IMR-90 (cell line): Measurements from ENCODE around the gene FAS. TPM values are rescaled to one million over a fixed set of nuclear protein-coding genes. Genes with fewer than 3 reads are reported as not detected.
A peak's percentile ranks its signal among the peaks of the same experiment; 100 is the strongest.

Experiments
- ATAC-seq: fragments of 200-7000 bp; cut with Tn5 transposase; 2 replicates; pipeline ENCODE4 v1.9.1; 2020; ENCODE audit warnings: low read depth, mild to moderate bottlenecking, moderate library complexity
- BruUV-seq: library from RNA; stranded (reverse); fragments of 400-500 nt; replicated peaks from 2 replicates; lab custom pipeline; 2021; lab: Mats Ljungman, UMichigan
- CTCF ChIA-PET: fragments of 300-600 bp; formaldehyde crosslinking; extraction: SDS; loops from one replicate; lab custom pipeline; 2021; ENCODE audit warnings: antibody characterized with exemption; lab: Yijun Ruan, JAX
- POLR2A ChIA-PET: fragments of 300-600 bp; sonication (Branson Sonifier 250); formaldehyde crosslinking; loops from one replicate; lab custom pipeline; 2022; ENCODE audit warnings: antibody characterized with exemption; ENCODE audit not compliant: unreplicated experiment; lab: Charles Lee
- DNase-seq: peaks from one replicate; pipeline ENCODE4 v3.0.0; 2013
- H2AFZ ChIP-seq: replicated peaks from 2 replicates; pipeline ENCODE3; 2013; ENCODE audit warnings: low read length, mild to moderate bottlenecking; ENCODE audit not compliant: poor library complexity
- H2AK5ac ChIP-seq: 2 replicates; pipeline ENCODE4 v1.6.1; 2013; ENCODE audit warnings: low read depth, low read length, inconsistent platforms
- H2AK9ac ChIP-seq: replicated peaks from 2 replicates; pipeline ENCODE3; 2013; ENCODE audit warnings: mild to moderate bottlenecking, low read depth, low read length, moderate library complexity; ENCODE audit not compliant: poor library complexity
- H2BK120ac ChIP-seq: 2 replicates; pipeline ENCODE4 v1.6.1; 2013; ENCODE audit warnings: low read depth, low read length, inconsistent platforms
- H2BK15ac ChIP-seq: 3 replicates; pipeline ENCODE4 v1.6.1; 2013; ENCODE audit warnings: low read depth, low read length, inconsistent platforms
- H2BK20ac ChIP-seq: 2 replicates; pipeline ENCODE4 v1.6.1; 2013; ENCODE audit warnings: low read depth, mild to moderate bottlenecking, inconsistent platforms, low read length, moderate library complexity
- H2BK5ac ChIP-seq: 2 replicates; pipeline ENCODE4 v1.6.1; 2013; ENCODE audit warnings: mild to moderate bottlenecking, low read depth, low read length, inconsistent platforms; ENCODE audit not compliant: poor library complexity, severe bottlenecking
- H3K14ac ChIP-seq: replicated peaks from 2 replicates; pipeline ENCODE4 v1.6.1; 2013; ENCODE audit warnings: low read depth, low read length, inconsistent platforms
- H3K18ac ChIP-seq: 2 replicates; pipeline ENCODE4 v1.6.1; 2013; ENCODE audit warnings: low read depth, low read length, control low read depth
- H3K23ac ChIP-seq: 2 replicates; pipeline ENCODE4 v1.6.1; 2013; ENCODE audit warnings: low read depth, low read length, inconsistent platforms
- H3K27ac ChIP-seq: 2 replicates; pipeline ENCODE4 v1.5.1; 2013; ENCODE audit warnings: mild to moderate bottlenecking, control low read depth, low read length; ENCODE audit not compliant: insufficient read depth
- H3K27me3 ChIP-seq: 2 replicates; pipeline ENCODE4 v1.6.1; 2013; ENCODE audit warnings: low read length; ENCODE audit not compliant: control insufficient read depth, insufficient read depth
- H3K36me3 ChIP-seq: 2 replicates; pipeline ENCODE4 v1.6.1; 2013; ENCODE audit warnings: low read length, mixed read lengths; ENCODE audit not compliant: control insufficient read depth, insufficient read depth
- H3K4ac ChIP-seq: 2 replicates; pipeline ENCODE4 v1.6.1; 2013; ENCODE audit warnings: low read depth, low read length, inconsistent platforms
- H3K4me1 ChIP-seq: 2 replicates; pipeline ENCODE4 v1.6.1; 2013; ENCODE audit warnings: low read length, mixed read lengths; ENCODE audit not compliant: control insufficient read depth, insufficient read depth
- H3K4me2 ChIP-seq: 2 replicates; pipeline ENCODE4 v1.6.1; 2013; ENCODE audit warnings: low read depth, mild to moderate bottlenecking, control low read depth, low read length, moderate library complexity
- H3K4me3 ChIP-seq: 2 replicates; pipeline ENCODE4 v1.5.1; 2013; ENCODE audit warnings: low read depth, mild to moderate bottlenecking, control low read depth, low read length, moderate library complexity; ENCODE audit not compliant: insufficient read depth
- H3K56ac ChIP-seq: 2 replicates; pipeline ENCODE4 v1.6.1; 2013; ENCODE audit warnings: low read length, inconsistent platforms; ENCODE audit not compliant: insufficient read depth; ENCODE audit errors: extremely low read depth
- H3K79me1 ChIP-seq, 2 experiments: 2 replicates each; pipeline ENCODE4 v1.6.1; 2013; ENCODE audit warnings: low read length in 2 of 2, inconsistent platforms in 1 of 2, low read depth in 1 of 2
- H3K9ac ChIP-seq: 2 replicates; pipeline ENCODE4 v1.6.1; 2013; ENCODE audit warnings: low read depth, low read length, control low read depth
- H3K9me1 ChIP-seq: 2 replicates; pipeline ENCODE4 v1.6.1; 2013; ENCODE audit warnings: low read length, inconsistent platforms; ENCODE audit not compliant: insufficient read depth
- H3K9me3 ChIP-seq: 2 replicates; pipeline ENCODE4 v1.6.1; 2013; ENCODE audit warnings: low read length; ENCODE audit not compliant: control insufficient read depth, insufficient read depth
- H4K20me1 ChIP-seq: 2 replicates; pipeline ENCODE4 v1.6.1; 2013; ENCODE audit warnings: low read length, inconsistent platforms; ENCODE audit not compliant: insufficient read depth
- H4K5ac ChIP-seq: 2 replicates; pipeline ENCODE4 v1.6.1; 2013; ENCODE audit warnings: mild to moderate bottlenecking, low read depth, low read length, control low read depth
- H4K8ac ChIP-seq, 2 experiments: 2 replicates each; pipeline ENCODE4 v1.6.1; 2013; ENCODE audit warnings: low read depth in 2 of 2, low read length in 2 of 2, control low read depth in 1 of 2, inconsistent platforms in 1 of 2
- H4K91ac ChIP-seq: 2 replicates; pipeline ENCODE4 v1.6.1; 2013; ENCODE audit warnings: low read depth, low read length, inconsistent platforms; ENCODE audit not compliant: insufficient read depth
- BHLHE40 ChIP-seq: fragments of 150-350 bp; IDR thresholded peaks from 2 replicates; pipeline ENCODE4 v1.6.1; 2016; ENCODE audit warnings: mild to moderate bottlenecking, low read depth, low read length
- CEBPB ChIP-seq: IDR thresholded peaks from 2 replicates; pipeline ENCODE4 v1.6.1; 2012; ENCODE audit warnings: low read depth, low read length, improper control_type of control experiment
- CHD1 ChIP-seq: IDR thresholded peaks from 2 replicates; pipeline ENCODE4 v1.6.1; 2012; ENCODE audit warnings: low read depth, low read length, improper control_type of control experiment
- CTCF ChIP-seq: conservative IDR thresholded peaks from 2 replicates; pipeline ENCODE4 v1.5.1; 2012; ENCODE audit warnings: mild to moderate bottlenecking, low read depth, low read length, improper control_type of control experiment
- FOS ChIP-seq: fragments of 150-350 bp; IDR thresholded peaks from 2 replicates; pipeline ENCODE4 v1.6.1; 2016; ENCODE audit warnings: low read depth, low read length
- MAFK ChIP-seq: IDR thresholded peaks from 2 replicates; pipeline ENCODE4 v1.6.1; 2012; ENCODE audit warnings: low read depth, low read length, improper control_type of control experiment
- MAZ ChIP-seq: IDR thresholded peaks from 2 replicates; pipeline ENCODE4 v1.6.1; 2012; ENCODE audit warnings: low read depth, mild to moderate bottlenecking, low read length, improper control_type of control experiment, moderate library complexity, borderline replicate concordance
- MXI1 ChIP-seq: IDR thresholded peaks from 2 replicates; pipeline ENCODE4 v1.6.1; 2012; ENCODE audit warnings: low read depth, mild to moderate bottlenecking, low read length, moderate library complexity, borderline replicate concordance
- NFE2L2 ChIP-seq: fragments of 150-350 bp; IDR thresholded peaks from 2 replicates; pipeline ENCODE4 v1.6.1; 2016; ENCODE audit warnings: low read depth, mild to moderate bottlenecking, low read length
- POLR2A ChIP-seq: IDR thresholded peaks from 2 replicates; pipeline ENCODE4 v1.6.1; 2012; ENCODE audit warnings: mild to moderate bottlenecking, low read depth, low read length
- RAD21 ChIP-seq: IDR thresholded peaks from 2 replicates; pipeline ENCODE4 v1.6.1; 2012; ENCODE audit warnings: low read length, improper control_type of control experiment
- RCOR1 ChIP-seq: IDR thresholded peaks from 2 replicates; pipeline ENCODE4 v1.6.1; 2012; ENCODE audit warnings: mild to moderate bottlenecking, low read length, improper control_type of control experiment; ENCODE audit not compliant: insufficient replicate concordance
- RFX5 ChIP-seq: IDR thresholded peaks from 2 replicates; pipeline ENCODE4 v1.8.0; 2012; ENCODE audit warnings: low read depth, mild to moderate bottlenecking, low read length, moderate library complexity
- SMC3 ChIP-seq: fragments of 150-350 bp; IDR thresholded peaks from 2 replicates; pipeline ENCODE4 v1.6.1; 2016; ENCODE audit warnings: low read depth, mild to moderate bottlenecking, antibody characterized with exemption, low read length, moderate library complexity
- WGBS, 2 experiments: methylation state at CpG; one replicate each; pipeline versions ENCODE4 v1.1.5 to v1.1.7; 2013; ENCODE audit warnings: missing lambda C conversion rate in 2 of 2; ENCODE audit not compliant: insufficient read length in 1 of 2; ENCODE audit errors: extremely low coverage in 2 of 2; 5-methylcytosine and 5-hydroxymethylcytosine counted together
- dilution Hi-C: fragments of 300-500 bp; cut with HindIII; formaldehyde crosslinking; loops from one replicate; pipeline ENCODE4 v1.14.3; 2018; ENCODE audit warnings: low sequenced_read_pairs; ENCODE audit not compliant: unreplicated experiment
- in situ Hi-C: fragments of 300-500 bp; cut with MboI; formaldehyde crosslinking; loops from 3 replicates; pipeline ENCODE4 v1.14.3; 2019; ENCODE audit warnings: low sequenced_read_pairs, inconsistent platforms, mixed read lengths
- intact Hi-C: fragments of 100-400 bp; cut with micrococcal nuclease; formaldehyde crosslinking; loops from 2 replicates; pipeline ENCODE4 v1.10.0; 2022
- polyA plus RNA-seq, 3 experiments: library from polyadenylated mRNA; depleted of rRNA; stranded (reverse); fragments of >200 nt; gene quantifications; 2 replicates each; pipeline ENCODE4 v1.2.3, GENCODE V29; 2012; ENCODE audit warnings: low replicate concordance in 1 of 3
- total RNA-seq: library from RNA; depleted of rRNA; stranded (reverse); fragments of >200 nt; gene quantifications from 2 replicates; pipeline ENCODE4 v1.2.3, GENCODE V29; 2012
- TF ChIP-seq, protein P1 (sequence below): fragments of 150-350 bp; IDR thresholded peaks from 2 replicates; pipeline ENCODE4 v1.6.1; 2016; ENCODE audit warnings: low read depth, mild to moderate bottlenecking, low read length, moderate library complexity, borderline replicate concordance
- TF ChIP-seq, protein P2 (sequence below): fragments of 150-350 bp; IDR thresholded peaks from 2 replicates; pipeline ENCODE4 v1.6.1; 2017; ENCODE audit warnings: mild to moderate bottlenecking, antibody characterized with exemption, low read length, low read depth

Gene FAS
- total and polyA plus RNA-seq, 2 of the 4 experiments (the other 2 are of a cell fraction), result 34.3 to 53.8 TPM

DNA sequence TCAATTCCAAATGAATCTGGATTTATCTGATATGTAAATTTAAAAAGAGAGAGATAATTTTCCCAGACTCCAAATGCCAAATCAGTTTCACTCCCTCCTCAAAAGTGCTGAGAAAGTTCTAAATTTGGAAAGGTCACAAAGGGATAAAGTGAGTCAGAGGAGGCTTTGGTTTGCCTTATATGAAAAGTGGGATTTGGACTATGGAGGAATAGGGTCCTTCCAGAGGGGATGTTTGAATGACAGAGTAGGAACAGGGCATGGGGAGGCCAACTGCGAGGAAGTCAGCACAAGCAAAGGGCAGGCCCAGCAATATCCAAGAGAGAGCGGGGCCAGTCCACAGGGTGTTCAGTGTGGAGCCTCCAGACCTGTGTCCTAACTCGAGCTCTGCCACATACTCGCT lies 9.8 kb upstream of the FAS start:
- peak overlapping the region; percentile 27; the same call in 1 of the 2 replicates for H2AK5ac ChIP-seq
- H3K18ac ChIP-seq, result no peak overlapping the region
- H3K4ac ChIP-seq, result 0 out of 2 replicates have a peak overlapping the region, but pooled peaks have one; percentile 30
- no peak overlapping the region for H2AK9ac ChIP-seq
- H4K8ac ChIP-seq, result peak overlapping the region in 1 of 2 experiments; percentile 14; a peak in 1 of 4 replicates
- CTCF ChIA-PET, result no interaction called here
- no peak overlapping the region for H2AFZ ChIP-seq
- no CpG with 5 or more reads among the region's 4 CpGs for WGBS, 2 experiments
- no peaks in the 10 kb centered on the region for H3K9me3 ChIP-seq
- TF ChIP-seq, protein P1, sequence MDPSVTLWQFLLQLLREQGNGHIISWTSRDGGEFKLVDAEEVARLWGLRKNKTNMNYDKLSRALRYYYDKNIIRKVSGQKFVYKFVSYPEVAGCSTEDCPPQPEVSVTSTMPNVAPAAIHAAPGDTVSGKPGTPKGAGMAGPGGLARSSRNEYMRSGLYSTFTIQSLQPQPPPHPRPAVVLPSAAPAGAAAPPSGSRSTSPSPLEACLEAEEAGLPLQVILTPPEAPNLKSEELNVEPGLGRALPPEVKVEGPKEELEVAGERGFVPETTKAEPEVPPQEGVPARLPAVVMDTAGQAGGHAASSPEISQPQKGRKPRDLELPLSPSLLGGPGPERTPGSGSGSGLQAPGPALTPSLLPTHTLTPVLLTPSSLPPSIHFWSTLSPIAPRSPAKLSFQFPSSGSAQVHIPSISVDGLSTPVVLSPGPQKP, result no peak
- no peak for TF ChIP-seq BHLHE40
- no peak for TF ChIP-seq RFX5
- no peak for TF ChIP-seq SMC3
- no peak for TF ChIP-seq MAFK
- TF ChIP-seq CTCF, result no peak
- no peak for TF ChIP-seq MXI1
- TF ChIP-seq, protein P2, sequence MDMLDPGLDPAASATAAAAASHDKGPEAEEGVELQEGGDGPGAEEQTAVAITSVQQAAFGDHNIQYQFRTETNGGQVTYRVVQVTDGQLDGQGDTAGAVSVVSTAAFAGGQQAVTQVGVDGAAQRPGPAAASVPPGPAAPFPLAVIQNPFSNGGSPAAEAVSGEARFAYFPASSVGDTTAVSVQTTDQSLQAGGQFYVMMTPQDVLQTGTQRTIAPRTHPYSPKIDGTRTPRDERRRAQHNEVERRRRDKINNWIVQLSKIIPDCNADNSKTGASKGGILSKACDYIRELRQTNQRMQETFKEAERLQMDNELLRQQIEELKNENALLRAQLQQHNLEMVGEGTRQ, result no peak
- TF ChIP-seq POLR2A, result no peak
- no peak for TF ChIP-seq RAD21
- no peak for TF ChIP-seq NFE2L2
- TF ChIP-seq MAZ, result no peak
- TF ChIP-seq CEBPB, result no peak
- TF ChIP-seq CHD1, result no peak
- TF ChIP-seq RCOR1, result no peak
- TF ChIP-seq FOS, result no peak
- H3K36me3 ChIP-seq, result no peaks in the 10 kb centered on the region; the same call in 1 of the 2 replicates
- dilution Hi-C loops, result no loop called here
- H3K4me2 ChIP-seq, result peak overlapping the region; percentile 10; the same call in 1 of the 2 replicates
- no peak overlapping the region for H3K56ac ChIP-seq
- DNase-seq (no peak), ATAC-seq (no peak)
- peaks cover 31 to 47% of the 10 kb centered on the region in 2 experiments for H3K79me1 ChIP-seq
- POLR2A ChIA-PET, result no interaction called here
- in situ Hi-C loops, result loop anchor here (5.0 kb wide), 1 partner anchor 38 kb away; no protein-coding TSS in a partner anchor
- BruUV-seq, result no TSS peak
- H2BK15ac ChIP-seq, result peak overlapping the region; percentile 29; the same call in 1 of the 3 replicates
- H2BK20ac ChIP-seq, result no peak overlapping the region
- H3K27ac ChIP-seq, result no peak overlapping the region
- H2BK5ac ChIP-seq, result no peak overlapping the region
- H4K5ac ChIP-seq, result no peak overlapping the region
- no peak overlapping the region for H3K23ac ChIP-seq
- peaks cover 10% of the 10 kb centered on the region for H3K4me1 ChIP-seq
- no peak overlapping the region for H3K4me3 ChIP-seq
- no peaks in the 10 kb centered on the region for H3K27me3 ChIP-seq
- intact Hi-C loops, result no loop called here
- no peak overlapping the region for H3K9ac ChIP-seq
- H3K14ac ChIP-seq, result peak overlapping the region; percentile 35; the same call in 1 of the 2 replicates
- peak overlapping the region; percentile 26; the same call in 1 of the 2 replicates for H2BK120ac ChIP-seq
- peaks cover 7% of the 10 kb centered on the region; the same call in 1 of the 2 replicates for H3K9me1 ChIP-seq
- H4K20me1 ChIP-seq, result 0 out of 2 replicates have a peak, but pooled peaks cover 3% of the 10 kb centered on the region
- no peak overlapping the region for H4K91ac ChIP-seq
